ENCODE measurements around the gene TEX51.

TEX51 gene

DNA sequence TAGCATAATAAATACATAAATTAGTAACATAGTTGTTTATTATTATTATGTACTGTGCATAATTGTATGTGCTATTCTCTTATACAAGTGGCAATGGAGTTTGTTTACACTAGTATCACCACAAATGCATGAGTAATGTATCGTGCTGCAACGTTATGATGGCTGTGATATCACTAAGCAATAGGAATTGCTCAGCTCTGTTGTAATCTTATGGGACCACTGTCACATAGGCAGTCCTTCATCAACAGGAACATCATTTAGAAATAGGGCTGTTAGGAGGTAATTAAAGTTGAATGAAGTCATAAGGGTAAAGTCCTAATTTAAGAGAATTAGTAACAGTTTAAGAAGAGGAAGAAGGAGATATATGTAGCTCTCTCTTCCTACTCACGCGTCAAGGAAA, 33.8 kb downstream of the TEX51 start (continued):
- TF ChIP-seq ZNF677 (tag by site-specific recombination; IDR thresholded peaks at IDR 0.05) = no peak
- no peak for TF ChIP-seq ZNF175 (tag by site-specific recombination; IDR thresholded peaks at IDR 0.05)
- TF ChIP-seq, protein P1, sequence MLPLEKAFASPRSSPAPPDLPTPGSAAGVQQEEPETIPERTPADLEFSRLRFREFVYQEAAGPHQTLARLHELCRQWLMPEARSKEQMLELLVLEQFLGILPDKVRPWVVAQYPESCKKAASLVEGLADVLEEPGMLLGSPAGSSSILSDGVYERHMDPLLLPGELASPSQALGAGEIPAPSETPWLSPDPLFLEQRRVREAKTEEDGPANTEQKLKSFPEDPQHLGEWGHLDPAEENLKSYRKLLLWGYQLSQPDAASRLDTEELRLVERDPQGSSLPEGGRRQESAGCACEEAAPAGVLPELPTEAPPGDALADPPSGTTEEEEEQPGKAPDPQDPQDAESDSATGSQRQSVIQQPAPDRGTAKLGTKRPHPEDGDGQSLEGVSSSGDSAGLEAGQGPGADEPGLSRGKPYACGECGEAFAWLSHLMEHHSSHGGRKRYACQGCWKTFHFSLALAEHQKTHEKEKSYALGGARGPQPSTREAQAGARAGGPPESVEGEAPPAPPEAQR (tag by site-specific recombination; IDR thresholded peaks at IDR 0.05) = no peak
- TF ChIP-seq ZNF658 (tag by site-specific recombination; IDR thresholded peaks at IDR 0.05) = no peak
- no peak for TF ChIP-seq ZNF571 (tag by site-specific recombination; IDR thresholded peaks at IDR 0.05)
- TF ChIP-seq GLI4 (tag by site-specific recombination; IDR thresholded peaks at IDR 0.05) = no peak
- TF ChIP-seq ZNF626 (tag by site-specific recombination; IDR thresholded peaks at IDR 0.05) = no peak
- no peak for TF ChIP-seq ZNF654 (tag by site-specific recombination; IDR thresholded peaks at IDR 0.05; ENCODE audit: low read depth)
- TF ChIP-seq, protein P2, sequence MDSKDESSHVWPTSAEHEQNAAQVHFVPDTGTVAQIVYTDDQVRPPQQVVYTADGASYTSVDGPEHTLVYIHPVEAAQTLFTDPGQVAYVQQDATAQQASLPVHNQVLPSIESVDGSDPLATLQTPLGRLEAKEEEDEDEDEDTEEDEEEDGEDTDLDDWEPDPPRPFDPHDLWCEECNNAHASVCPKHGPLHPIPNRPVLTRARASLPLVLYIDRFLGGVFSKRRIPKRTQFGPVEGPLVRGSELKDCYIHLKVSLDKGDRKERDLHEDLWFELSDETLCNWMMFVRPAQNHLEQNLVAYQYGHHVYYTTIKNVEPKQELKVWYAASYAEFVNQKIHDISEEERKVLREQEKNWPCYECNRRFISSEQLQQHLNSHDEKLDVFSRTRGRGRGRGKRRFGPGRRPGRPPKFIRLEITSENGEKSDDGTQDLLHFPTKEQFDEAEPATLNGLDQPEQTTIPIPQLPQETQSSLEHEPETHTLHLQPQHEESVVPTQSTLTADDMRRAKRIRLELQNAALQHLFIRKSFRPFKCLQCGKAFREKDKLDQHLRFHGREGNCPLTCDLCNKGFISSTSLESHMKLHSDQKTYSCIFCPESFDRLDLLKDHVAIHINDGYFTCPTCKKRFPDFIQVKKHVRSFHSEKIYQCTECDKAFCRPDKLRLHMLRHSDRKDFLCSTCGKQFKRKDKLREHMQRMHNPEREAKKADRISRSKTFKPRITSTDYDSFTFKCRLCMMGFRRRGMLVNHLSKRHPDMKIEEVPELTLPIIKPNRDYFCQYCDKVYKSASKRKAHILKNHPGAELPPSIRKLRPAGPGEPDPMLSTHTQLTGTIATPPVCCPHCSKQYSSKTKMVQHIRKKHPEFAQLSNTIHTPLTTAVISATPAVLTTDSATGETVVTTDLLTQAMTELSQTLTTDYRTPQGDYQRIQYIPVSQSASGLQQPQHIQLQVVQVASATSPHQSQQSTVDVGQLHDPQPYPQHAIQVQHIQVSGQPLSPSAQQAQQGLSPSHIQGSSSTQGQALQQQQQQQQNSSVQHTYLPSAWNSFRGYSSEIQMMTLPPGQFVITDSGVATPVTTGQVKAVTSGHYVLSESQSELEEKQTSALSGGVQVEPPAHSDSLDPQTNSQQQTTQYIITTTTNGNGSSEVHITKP (tag by site-specific recombination; IDR thresholded peaks at IDR 0.05) = no peak

DNA sequence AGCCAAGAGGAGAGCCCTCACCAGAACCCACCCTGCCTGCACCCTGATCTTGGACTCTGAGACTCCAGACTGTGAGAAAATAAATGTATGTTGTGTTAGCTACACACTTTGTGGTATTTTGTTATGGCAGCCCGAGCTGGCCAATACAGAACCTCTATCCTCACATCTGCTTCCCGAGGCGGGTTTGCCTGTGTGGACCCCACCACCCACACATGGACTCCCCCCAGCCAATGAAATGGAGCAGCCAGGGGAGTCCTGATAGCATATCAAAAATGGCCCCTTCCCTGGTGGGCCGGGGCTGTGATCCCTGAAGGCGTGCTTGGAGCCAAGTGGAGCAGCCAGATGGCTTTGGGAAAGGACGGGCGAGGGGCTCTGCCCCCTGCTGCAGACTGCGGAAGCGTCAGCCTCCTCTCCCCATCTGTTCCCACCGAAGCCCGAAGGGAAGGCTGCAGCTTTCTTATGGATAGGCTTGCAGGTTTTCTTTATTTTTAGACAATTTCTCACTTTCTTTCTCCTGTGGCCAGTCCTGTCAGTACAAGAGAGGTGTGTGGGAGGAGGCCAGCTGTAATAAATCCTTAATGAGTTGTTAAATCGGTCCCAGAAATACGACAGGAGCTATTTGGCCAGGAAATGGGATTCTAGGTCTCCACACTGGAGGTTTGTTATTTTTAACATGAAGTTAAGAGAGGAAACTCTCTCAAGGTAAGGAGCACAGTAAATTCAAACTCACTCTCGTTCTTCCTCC, 34.4 kb downstream of the TEX51 start:
- CTCF ChIA-PET = interaction anchor here (0.7 kb wide), 1 partner anchor 35 kb away, joined by 3 read pairs; no protein-coding TSS in a partner anchor
- Histone ChIP-seq H3K36me3 (ENCODE audit: control insufficient read depth in 2 of 2, insufficient read depth in 1 of 2, low read length in 2 of 2) (no peaks in the 10 kb centered on the region), H3K4me1 (ENCODE audit: control insufficient read depth, insufficient read depth, low read length) (no peaks in the 10 kb centered on the region), H3K9me3 (ENCODE audit: control insufficient read depth, insufficient read depth, low read depth, low read length) (no peaks in the 10 kb centered on the region), H3K4me3 (ENCODE audit: low read depth, low read length) (no peak overlapping the region), H3K27ac (ENCODE audit: extremely low read depth, low read depth, low read length) (no peak overlapping the region)
- POLR2A ChIA-PET = no interaction called here
- TF ChIP-seq ZNF221 (tag by site-specific recombination; IDR thresholded peaks at IDR 0.05; ENCODE audit: borderline replicate concordance) = no peak
- no peak for TF ChIP-seq ZBTB8A (tag by site-specific recombination; IDR thresholded peaks at IDR 0.05)
- TF ChIP-seq, protein P3, sequence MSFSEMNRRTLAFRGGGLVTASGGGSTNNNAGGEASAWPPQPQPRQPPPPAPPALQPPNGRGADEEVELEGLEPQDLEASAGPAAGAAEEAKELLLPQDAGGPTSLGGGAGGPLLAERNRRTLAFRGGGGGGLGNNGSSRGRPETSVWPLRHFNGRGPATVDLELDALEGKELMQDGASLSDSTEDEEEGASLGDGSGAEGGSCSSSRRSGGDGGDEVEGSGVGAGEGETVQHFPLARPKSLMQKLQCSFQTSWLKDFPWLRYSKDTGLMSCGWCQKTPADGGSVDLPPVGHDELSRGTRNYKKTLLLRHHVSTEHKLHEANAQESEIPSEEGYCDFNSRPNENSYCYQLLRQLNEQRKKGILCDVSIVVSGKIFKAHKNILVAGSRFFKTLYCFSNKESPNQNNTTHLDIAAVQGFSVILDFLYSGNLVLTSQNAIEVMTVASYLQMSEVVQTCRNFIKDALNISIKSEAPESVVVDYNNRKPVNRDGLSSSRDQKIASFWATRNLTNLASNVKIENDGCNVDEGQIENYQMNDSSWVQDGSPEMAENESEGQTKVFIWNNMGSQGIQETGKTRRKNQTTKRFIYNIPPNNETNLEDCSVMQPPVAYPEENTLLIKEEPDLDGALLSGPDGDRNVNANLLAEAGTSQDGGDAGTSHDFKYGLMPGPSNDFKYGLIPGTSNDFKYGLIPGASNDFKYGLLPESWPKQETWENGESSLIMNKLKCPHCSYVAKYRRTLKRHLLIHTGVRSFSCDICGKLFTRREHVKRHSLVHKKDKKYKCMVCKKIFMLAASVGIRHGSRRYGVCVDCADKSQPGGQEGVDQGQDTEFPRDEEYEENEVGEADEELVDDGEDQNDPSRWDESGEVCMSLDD (tag by site-specific recombination; IDR thresholded peaks at IDR 0.05) = no peak
- TF ChIP-seq ZNF175 (tag by site-specific recombination; IDR thresholded peaks at IDR 0.05) = no peak
- no peak for TF ChIP-seq ZNF623 (tag by site-specific recombination; IDR thresholded peaks at IDR 0.05)
- TF ChIP-seq ZFP37 (tag by site-specific recombination; IDR thresholded peaks at IDR 0.05) = no peak
- TF ChIP-seq, protein P1 (tag by site-specific recombination; IDR thresholded peaks at IDR 0.05) = no peak
- TF ChIP-seq ZNF16 (tag by site-specific recombination; IDR thresholded peaks at IDR 0.05; ENCODE audit: low read depth) = no peak
- TF ChIP-seq, protein P4, sequence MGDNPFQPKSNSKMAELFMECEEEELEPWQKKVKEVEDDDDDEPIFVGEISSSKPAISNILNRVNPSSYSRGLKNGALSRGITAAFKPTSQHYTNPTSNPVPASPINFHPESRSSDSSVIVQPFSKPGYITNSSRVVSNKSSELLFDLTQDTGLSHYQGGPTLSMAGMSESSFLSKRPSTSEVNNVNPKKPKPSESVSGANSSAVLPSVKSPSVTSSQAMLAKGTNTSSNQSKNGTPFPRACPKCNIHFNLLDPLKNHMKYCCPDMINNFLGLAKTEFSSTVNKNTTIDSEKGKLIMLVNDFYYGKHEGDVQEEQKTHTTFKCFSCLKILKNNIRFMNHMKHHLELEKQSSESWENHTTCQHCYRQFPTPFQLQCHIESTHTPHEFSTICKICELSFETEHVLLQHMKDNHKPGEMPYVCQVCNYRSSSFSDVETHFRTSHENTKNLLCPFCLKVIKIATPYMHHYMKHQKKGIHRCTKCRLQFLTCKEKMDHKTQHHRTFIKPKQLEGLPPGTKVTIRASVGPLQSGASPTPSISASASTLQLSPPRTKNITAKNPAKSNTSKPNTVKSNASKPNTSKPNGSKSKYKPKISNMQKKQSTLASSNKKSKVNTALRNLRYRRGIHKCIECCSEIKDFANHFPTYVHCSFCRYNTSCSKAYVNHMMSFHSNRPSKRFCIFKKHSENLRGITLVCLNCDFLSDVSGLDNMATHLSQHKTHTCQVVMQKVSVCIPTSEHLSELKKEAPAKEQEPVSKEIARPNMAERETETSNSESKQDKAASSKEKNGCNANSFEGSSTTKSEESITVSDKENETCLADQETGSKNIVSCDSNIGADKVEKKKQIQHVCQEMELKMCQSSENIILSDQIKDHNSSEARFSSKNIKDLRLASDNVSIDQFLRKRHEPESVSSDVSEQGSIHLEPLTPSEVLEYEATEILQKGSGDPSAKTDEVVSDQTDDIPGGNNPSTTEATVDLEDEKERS (tag by site-specific recombination; IDR thresholded peaks at IDR 0.05) = no peak
- TF ChIP-seq, protein P5, sequence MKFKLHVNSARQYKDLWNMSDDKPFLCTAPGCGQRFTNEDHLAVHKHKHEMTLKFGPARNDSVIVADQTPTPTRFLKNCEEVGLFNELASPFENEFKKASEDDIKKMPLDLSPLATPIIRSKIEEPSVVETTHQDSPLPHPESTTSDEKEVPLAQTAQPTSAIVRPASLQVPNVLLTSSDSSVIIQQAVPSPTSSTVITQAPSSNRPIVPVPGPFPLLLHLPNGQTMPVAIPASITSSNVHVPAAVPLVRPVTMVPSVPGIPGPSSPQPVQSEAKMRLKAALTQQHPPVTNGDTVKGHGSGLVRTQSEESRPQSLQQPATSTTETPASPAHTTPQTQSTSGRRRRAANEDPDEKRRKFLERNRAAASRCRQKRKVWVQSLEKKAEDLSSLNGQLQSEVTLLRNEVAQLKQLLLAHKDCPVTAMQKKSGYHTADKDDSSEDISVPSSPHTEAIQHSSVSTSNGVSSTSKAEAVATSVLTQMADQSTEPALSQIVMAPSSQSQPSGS (tag by site-specific recombination; IDR thresholded peaks at IDR 0.05; ENCODE audit: low read depth) = no peak
- TF ChIP-seq ZNF747 (tag by site-specific recombination; IDR thresholded peaks at IDR 0.05) = no peak
- no peak for TF ChIP-seq ZNF223 (tag by site-specific recombination; IDR thresholded peaks at IDR 0.05)
- TF ChIP-seq ZNF19 (tag by site-specific recombination; IDR thresholded peaks at IDR 0.05; ENCODE audit: low read depth) = no peak
- TF ChIP-seq ZBTB21 (tag by site-specific recombination; IDR thresholded peaks at IDR 0.05) = no peak

All from HEK293 (cell line).